Measurements from ENCODE around the gene RGS19. TPM values are rescaled to one million over a fixed set of nuclear protein-coding genes. Genes with fewer than 3 reads are reported as not detected.
A peak's percentile ranks its signal among the peaks of the same experiment; 100 is the strongest.

Gene RGS19
- polyA plus RNA-seq, 1 donor (not counting 4 experiments of a cell fraction or from before 2014, with no cell fraction given) = 11.8 TPM

DNA sequence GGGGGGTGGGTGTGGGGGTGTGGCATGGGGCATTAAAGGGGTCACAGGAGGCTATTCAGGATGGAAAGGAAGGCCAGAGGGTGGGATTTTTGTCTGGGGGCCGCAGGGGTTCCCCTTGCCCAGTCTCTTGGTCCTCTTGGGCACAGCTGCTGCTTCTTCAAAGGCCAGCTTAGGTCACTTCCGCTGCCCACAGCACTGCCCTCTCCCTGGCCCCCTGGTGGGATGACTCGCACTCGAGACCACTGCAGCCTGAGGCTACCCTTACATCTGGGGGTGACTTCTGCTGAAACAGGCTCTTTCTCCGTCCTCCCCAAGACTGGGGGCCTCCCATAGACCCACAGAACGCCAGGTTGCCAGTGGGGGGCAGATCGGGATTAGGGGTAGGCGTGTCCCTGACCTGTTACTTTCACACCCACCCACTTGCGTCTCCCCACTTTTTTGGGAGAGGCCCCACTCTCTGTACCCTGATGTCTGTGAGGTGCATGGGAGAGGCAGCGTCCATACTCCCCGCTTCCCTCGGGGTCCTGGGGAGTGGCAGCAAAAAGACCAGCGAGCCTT, 3.6 kb upstream of the RGS19 start:
- H3K4me3 ChIP-seq (ENCODE audit: control insufficient read depth in 2 of 3, extremely low read depth in 1 of 3, insufficient read depth in 2 of 3, low read depth in 1 of 3, low read length in 3 of 3) = peak overlapping the region in 2 of 3 experiments; percentile 22 to 38
- FAIRE-seq (no peak), DNase-seq (ENCODE audit: low read depth, low spot score) (no peak)
- no peaks in the 10 kb centered on the region for H3K9me1 ChIP-seq (ENCODE audit: control insufficient read depth, extremely low read depth, insufficient read depth, low read length)
- H3K79me2 ChIP-seq (ENCODE audit: control insufficient read depth, insufficient read depth, low read length) = peaks cover 1% of the 10 kb centered on the region
- no peak overlapping the region for H2AFZ ChIP-seq (ENCODE audit: control insufficient read depth, low read length)
- no peaks in the 10 kb centered on the region for H3K9me3 ChIP-seq (ENCODE audit: control insufficient read depth, low read depth, low read length)
- no peak overlapping the region for H3K9ac ChIP-seq (ENCODE audit: control insufficient read depth, extremely low read depth, insufficient read depth, low read length)
- dilution Hi-C loops (cut with MboI; ENCODE audit: extremely low pct_ligation_motif_present, low sequenced_read_pairs) = no loop called here
- H3K36me3 ChIP-seq (ENCODE audit: control insufficient read depth in 2 of 2, extremely low read depth in 1 of 2, insufficient read depth in 2 of 2, low read length in 2 of 2) = no peaks in the 10 kb centered on the region
- peak overlapping the region; percentile 78 for H3K4me2 ChIP-seq (ENCODE audit: control insufficient read depth, extremely low read depth, insufficient read depth, low read depth, low read length)
- peaks cover 43% of the 10 kb centered on the region for H3K27me3 ChIP-seq (ENCODE audit: control insufficient read depth, extremely low read depth, insufficient read depth, low read length)
- H3K4me1 ChIP-seq (ENCODE audit: control insufficient read depth, extremely low read depth, insufficient read depth, low read length) = peaks cover 17% of the 10 kb centered on the region
- TF ChIP-seq EZH2 (IDR thresholded peaks at IDR 0.05; ENCODE audit: low read length) = no peak
- TF ChIP-seq, protein P1, sequence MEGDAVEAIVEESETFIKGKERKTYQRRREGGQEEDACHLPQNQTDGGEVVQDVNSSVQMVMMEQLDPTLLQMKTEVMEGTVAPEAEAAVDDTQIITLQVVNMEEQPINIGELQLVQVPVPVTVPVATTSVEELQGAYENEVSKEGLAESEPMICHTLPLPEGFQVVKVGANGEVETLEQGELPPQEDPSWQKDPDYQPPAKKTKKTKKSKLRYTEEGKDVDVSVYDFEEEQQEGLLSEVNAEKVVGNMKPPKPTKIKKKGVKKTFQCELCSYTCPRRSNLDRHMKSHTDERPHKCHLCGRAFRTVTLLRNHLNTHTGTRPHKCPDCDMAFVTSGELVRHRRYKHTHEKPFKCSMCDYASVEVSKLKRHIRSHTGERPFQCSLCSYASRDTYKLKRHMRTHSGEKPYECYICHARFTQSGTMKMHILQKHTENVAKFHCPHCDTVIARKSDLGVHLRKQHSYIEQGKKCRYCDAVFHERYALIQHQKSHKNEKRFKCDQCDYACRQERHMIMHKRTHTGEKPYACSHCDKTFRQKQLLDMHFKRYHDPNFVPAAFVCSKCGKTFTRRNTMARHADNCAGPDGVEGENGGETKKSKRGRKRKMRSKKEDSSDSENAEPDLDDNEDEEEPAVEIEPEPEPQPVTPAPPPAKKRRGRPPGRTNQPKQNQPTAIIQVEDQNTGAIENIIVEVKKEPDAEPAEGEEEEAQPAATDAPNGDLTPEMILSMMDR (optimal IDR thresholded peaks at IDR 0.05 in 1 of 3, IDR thresholded peaks at IDR 0.05 in 1 of 3, conservative IDR thresholded peaks at IDR 0.05 in 1 of 3; ENCODE audit: extremely low read depth in 1 of 3, insufficient read depth in 2 of 3, low read length in 3 of 3) = no peak
- H4K20me1 ChIP-seq (ENCODE audit: control insufficient read depth, extremely low read depth, insufficient read depth, low read length) = no peaks in the 10 kb centered on the region
- H3K27ac ChIP-seq (ENCODE audit: control insufficient read depth, insufficient read depth, low read length) = no peak overlapping the region

DNA sequence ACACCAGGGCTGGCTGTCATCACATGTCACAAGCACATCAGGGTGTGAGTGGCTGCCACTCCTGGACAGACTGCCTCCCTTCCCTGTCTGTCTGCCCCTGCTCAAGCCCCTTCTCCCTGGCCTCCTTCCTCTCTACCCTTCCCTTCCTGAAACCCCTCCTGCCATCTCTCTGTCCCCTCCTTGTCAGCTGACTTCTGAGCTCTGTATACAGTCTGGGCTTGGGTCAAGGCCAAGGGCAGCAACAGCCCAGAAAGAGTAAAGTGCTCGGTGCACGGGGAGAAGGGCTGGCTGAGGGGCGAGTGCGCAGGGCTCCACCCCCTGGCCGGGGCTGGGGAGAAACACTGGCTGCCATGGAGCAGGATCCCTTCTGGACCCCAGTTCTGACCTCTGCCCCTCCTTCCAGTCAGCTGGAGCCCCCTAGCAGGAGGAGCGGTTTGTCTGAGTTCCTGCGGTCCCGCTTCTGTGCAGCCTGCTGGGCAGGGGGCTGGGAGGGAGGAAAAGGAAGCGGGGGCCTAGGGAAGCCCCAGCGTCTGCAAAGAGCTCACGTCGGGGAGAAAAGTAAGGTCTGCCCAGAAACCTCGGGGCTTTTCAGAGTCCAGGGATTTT, 2.9 kb upstream of the RGS19 start:
- Histone ChIP-seq H3K27me3 (ENCODE audit: control insufficient read depth, extremely low read depth, insufficient read depth, low read length) (peaks cover 43% of the 10 kb centered on the region), H2AFZ (ENCODE audit: control insufficient read depth, low read length) (no peak overlapping the region), H3K27ac (ENCODE audit: control insufficient read depth, insufficient read depth, low read length) (no peak overlapping the region), H4K20me1 (ENCODE audit: control insufficient read depth, extremely low read depth, insufficient read depth, low read length) (no peaks in the 10 kb centered on the region), H3K79me2 (ENCODE audit: control insufficient read depth, insufficient read depth, low read length) (peaks cover 2% of the 10 kb centered on the region), H3K9me1 (ENCODE audit: control insufficient read depth, extremely low read depth, insufficient read depth, low read length) (no peaks in the 10 kb centered on the region), H3K4me2 (ENCODE audit: control insufficient read depth, extremely low read depth, insufficient read depth, low read depth, low read length) (no peak overlapping the region), H3K36me3 (ENCODE audit: control insufficient read depth in 2 of 2, extremely low read depth in 1 of 2, insufficient read depth in 2 of 2, low read length in 2 of 2) (no peaks in the 10 kb centered on the region), H3K9ac (ENCODE audit: control insufficient read depth, extremely low read depth, insufficient read depth, low read length) (no peak overlapping the region), H3K4me1 (ENCODE audit: control insufficient read depth, extremely low read depth, insufficient read depth, low read length) (peaks cover 19% of the 10 kb centered on the region), H3K9me3 (ENCODE audit: control insufficient read depth, low read depth, low read length) (no peaks in the 10 kb centered on the region), H3K4me3 (ENCODE audit: control insufficient read depth in 2 of 3, extremely low read depth in 1 of 3, insufficient read depth in 2 of 3, low read depth in 1 of 3, low read length in 3 of 3) (no peak overlapping the region)
- dilution Hi-C loops (cut with MboI; ENCODE audit: extremely low pct_ligation_motif_present, low sequenced_read_pairs) = no loop called here
- no peak for TF ChIP-seq EZH2 (IDR thresholded peaks at IDR 0.05; ENCODE audit: low read length)
- TF ChIP-seq, protein P1 (optimal IDR thresholded peaks at IDR 0.05 in 1 of 3, IDR thresholded peaks at IDR 0.05 in 1 of 3, conservative IDR thresholded peaks at IDR 0.05 in 1 of 3; ENCODE audit: extremely low read depth in 1 of 3, insufficient read depth in 2 of 3, low read length in 3 of 3) = no peak
- FAIRE-seq = no peak
- DNase-seq (ENCODE audit: low read depth, low spot score) = no peak
